T-helper 2 cell treated with Interferon-gamma antibody and Interleukin-4, amounts not matched to agents 5 μg/mL and 100 μg/mL, for 36 hours (primary cell): ENCODE results near the gene MAS1.

Experiments used
- DNase-seq: peaks from one replicate; pipeline ENCODE4 v3.0.0; 2021; ENCODE audit warnings: low spot score
- H3K27ac Mint-ChIP-seq: one replicate; pipeline ENCODE4 v1.8.0; 2021; ENCODE audit warnings: mild to moderate bottlenecking, mixed read lengths
- H3K27me3 Mint-ChIP-seq: one replicate; pipeline ENCODE4 v1.8.0; 2021; ENCODE audit warnings: low read depth, mixed read lengths
- H3K36me3 Mint-ChIP-seq: one replicate; pipeline ENCODE4 v1.8.0; 2021; ENCODE audit warnings: low read depth, mixed read lengths
- H3K4me1 Mint-ChIP-seq: one replicate; pipeline ENCODE4 v1.8.0; 2021; ENCODE audit warnings: low read depth, mixed read lengths
- H3K4me3 Mint-ChIP-seq: one replicate; pipeline ENCODE4 v1.8.0; 2022; ENCODE audit warnings: mild to moderate bottlenecking, moderate library complexity, mixed read lengths
- H3K9me3 Mint-ChIP-seq: one replicate; pipeline ENCODE4 v1.8.0; 2021; ENCODE audit warnings: mixed read lengths

The MAS1 gene

GRCh38 chr6:159866286-159867247 is 24.2 kb upstream of the MAS1 start:
- Mint-ChIP-seq H3K4me1 (peaks cover 9% of the 10 kb centered on the region), H3K9me3 (no peaks in the 10 kb centered on the region), H3K36me3 (no peaks in the 10 kb centered on the region), H3K4me3 (no peak overlapping the region), H3K27ac (no peak overlapping the region), H3K27me3 (peaks cover 10% of the 10 kb centered on the region)
- no peak for DNase-seq

GRCh38 chr6:159871241-159871640 is 19.5 kb upstream of the MAS1 start:
- peaks cover 5% of the 10 kb centered on the region for H3K4me1 Mint-ChIP-seq
- DNase-seq = no peak
- H3K27me3 Mint-ChIP-seq = no peaks in the 10 kb centered on the region
- H3K4me3 Mint-ChIP-seq = no peak overlapping the region
- H3K27ac Mint-ChIP-seq = no peak overlapping the region
- H3K36me3 Mint-ChIP-seq = no peaks in the 10 kb centered on the region
- no peaks in the 10 kb centered on the region for H3K9me3 Mint-ChIP-seq

- no peak overlapping the region for H3K27ac Mint-ChIP-seq
- H3K9me3 Mint-ChIP-seq = no peaks in the 10 kb centered on the region
- DNase-seq = no peak
- H3K27me3 Mint-ChIP-seq = no peaks in the 10 kb centered on the region
- no peaks in the 10 kb centered on the region for H3K36me3 Mint-ChIP-seq
- H3K4me3 Mint-ChIP-seq = no peak overlapping the region
- peaks cover 5% of the 10 kb centered on the region for H3K4me1 Mint-ChIP-seq
Observed at GRCh38 chr6:159871906-159872305, 18.9 kb upstream of the MAS1 start.

GRCh38 chr6:159874435-159874834 is 16.4 kb upstream of the MAS1 start:
- H3K4me1 Mint-ChIP-seq = peaks cover 5% of the 10 kb centered on the region

GRCh38 chr6:159875194-159875593 is 15.6 kb upstream of the MAS1 start:
- Mint-ChIP-seq H3K9me3 (no peaks in the 10 kb centered on the region), H3K27ac (no peak overlapping the region), H3K27me3 (no peaks in the 10 kb centered on the region), H3K36me3 (no peaks in the 10 kb centered on the region), H3K4me3 (no peak overlapping the region), H3K4me1 (peaks cover 5% of the 10 kb centered on the region)
- DNase-seq = no peak

More at GRCh38 chr6:159874435-159874834, 16.4 kb upstream of the MAS1 start:
- H3K27me3 Mint-ChIP-seq = no peaks in the 10 kb centered on the region
- no peak overlapping the region for H3K4me3 Mint-ChIP-seq
- H3K9me3 Mint-ChIP-seq = no peaks in the 10 kb centered on the region
- no peaks in the 10 kb centered on the region for H3K36me3 Mint-ChIP-seq
- DNase-seq = no peak
- no peak overlapping the region for H3K27ac Mint-ChIP-seq

GRCh38 chr6:159876242-159876641 is 14.5 kb upstream of the MAS1 start:
- H3K4me1 Mint-ChIP-seq = peaks cover 5% of the 10 kb centered on the region
- H3K27me3 Mint-ChIP-seq = no peaks in the 10 kb centered on the region
- H3K4me3 Mint-ChIP-seq = no peak overlapping the region
- DNase-seq = no peak
- no peaks in the 10 kb centered on the region for H3K9me3 Mint-ChIP-seq
- no peak overlapping the region for H3K27ac Mint-ChIP-seq
- H3K36me3 Mint-ChIP-seq = no peaks in the 10 kb centered on the region

- no peaks in the 10 kb centered on the region for H3K9me3 Mint-ChIP-seq
- H3K36me3 Mint-ChIP-seq = no peaks in the 10 kb centered on the region
- no peak for DNase-seq
- H3K4me1 Mint-ChIP-seq = no peaks in the 10 kb centered on the region
- peaks cover 5% of the 10 kb centered on the region for H3K27me3 Mint-ChIP-seq
- no peak overlapping the region for H3K4me3 Mint-ChIP-seq
- H3K27ac Mint-ChIP-seq = no peak overlapping the region
Observed at GRCh38 chr6:159877256-159877808, 13.5 kb upstream of the MAS1 start.

GRCh38 chr6:159878341-159878740 is 12.4 kb upstream of the MAS1 start:
- Mint-ChIP-seq H3K27ac (no peak overlapping the region), H3K4me1 (no peaks in the 10 kb centered on the region), H3K4me3 (no peak overlapping the region), H3K36me3 (no peaks in the 10 kb centered on the region), H3K9me3 (no peaks in the 10 kb centered on the region), H3K27me3 (peaks cover 8% of the 10 kb centered on the region)
- no peak for DNase-seq

- Mint-ChIP-seq H3K27me3 (peaks cover 8% of the 10 kb centered on the region), H3K36me3 (no peaks in the 10 kb centered on the region), H3K4me1 (no peaks in the 10 kb centered on the region), H3K9me3 (no peaks in the 10 kb centered on the region), H3K27ac (no peak overlapping the region), H3K4me3 (no peak overlapping the region)
- no peak for DNase-seq
Observed at GRCh38 chr6:159879856-159880255, 10.9 kb upstream of the MAS1 start.

- H3K4me1 Mint-ChIP-seq = no peaks in the 10 kb centered on the region
- H3K9me3 Mint-ChIP-seq = no peaks in the 10 kb centered on the region
- peaks cover 9% of the 10 kb centered on the region for H3K27me3 Mint-ChIP-seq
- no peaks in the 10 kb centered on the region for H3K36me3 Mint-ChIP-seq
- no peak for DNase-seq
- H3K4me3 Mint-ChIP-seq = no peak overlapping the region
- H3K27ac Mint-ChIP-seq = no peak overlapping the region
Observed at GRCh38 chr6:159880412-159880975, 10.3 kb upstream of the MAS1 start.

GRCh38 chr6:159884720-159885119 is 6.1 kb upstream of the MAS1 start:
- H3K4me3 Mint-ChIP-seq = no peak overlapping the region
- H3K36me3 Mint-ChIP-seq = no peaks in the 10 kb centered on the region
- no peaks in the 10 kb centered on the region for H3K4me1 Mint-ChIP-seq
- peaks cover 29% of the 10 kb centered on the region for H3K27me3 Mint-ChIP-seq
- H3K9me3 Mint-ChIP-seq = no peaks in the 10 kb centered on the region
- H3K27ac Mint-ChIP-seq = no peak overlapping the region
- no peak for DNase-seq

GRCh38 chr6:159886270-159886669 is 4.5 kb upstream of the MAS1 start:
- DNase-seq = no peak
- H3K4me1 Mint-ChIP-seq = no peaks in the 10 kb centered on the region
- no peaks in the 10 kb centered on the region for H3K36me3 Mint-ChIP-seq
- H3K9me3 Mint-ChIP-seq = no peaks in the 10 kb centered on the region
- H3K27ac Mint-ChIP-seq = no peak overlapping the region
- peaks cover 44% of the 10 kb centered on the region for H3K27me3 Mint-ChIP-seq
- no peak overlapping the region for H3K4me3 Mint-ChIP-seq

- Mint-ChIP-seq H3K4me1 (no peaks in the 10 kb centered on the region), H3K27me3 (peaks cover 44% of the 10 kb centered on the region), H3K27ac (no peak overlapping the region), H3K36me3 (no peaks in the 10 kb centered on the region), H3K9me3 (no peaks in the 10 kb centered on the region), H3K4me3 (no peak overlapping the region)
- DNase-seq = no peak
Observed at GRCh38 chr6:159887146-159887545, 3.6 kb upstream of the MAS1 start.

GRCh38 chr6:159887761-159888160 is 3.0 kb upstream of the MAS1 start:
- no peaks in the 10 kb centered on the region for H3K4me1 Mint-ChIP-seq
- no peak for DNase-seq
- peaks cover 46% of the 10 kb centered on the region for H3K27me3 Mint-ChIP-seq
- H3K9me3 Mint-ChIP-seq = no peaks in the 10 kb centered on the region
- no peak overlapping the region for H3K4me3 Mint-ChIP-seq
- H3K27ac Mint-ChIP-seq = no peak overlapping the region
- H3K36me3 Mint-ChIP-seq = no peaks in the 10 kb centered on the region
